K562 (cell line): ENCODE data around the gene ENDOV. TPM values are rescaled to one million over a fixed set of nuclear protein-coding genes. Genes with fewer than 3 reads are reported as not detected.

Experiments used
- ARID2 ChIP-seq: fragments of 450-650 bp; IDR thresholded peaks from 2 replicates; pipeline ENCODE4 v1.6.1; 2017; ENCODE audit warnings: antibody characterized with exemption, mild to moderate bottlenecking
- CREB1 ChIP-seq, 2 experiments: sonication (generic) in 1 of 2; formaldehyde crosslinking in 1 of 2; IDR thresholded peaks; 2 replicates each; pipeline versions ENCODE4 v1.6.1 to v1.8.0; 2012 to 2022; ENCODE audit warnings: inconsistent platforms in 1 of 2, mild to moderate bottlenecking in 1 of 2, missing genetic modification reagents in 1 of 2, moderate library complexity in 1 of 2
- CUX1 ChIP-seq: fragments of 200-800 bp; sonication (Bioruptor generic); IDR thresholded peaks from 2 replicates; pipeline ENCODE4 v1.6.1; 2016; ENCODE audit warnings: missing genetic modification characterization, missing compliant biosample characterization
- DIDO1 ChIP-seq: fragments of 450-650 bp; IDR thresholded peaks from 2 replicates; pipeline ENCODE4 v1.6.1; 2016; ENCODE audit warnings: low read depth, missing biosample characterization, missing genetic modification characterization
- E2F6 ChIP-seq, 2 experiments: IDR thresholded peaks; 2 replicates each; pipeline ENCODE4 v1.6.1; 2011; ENCODE audit warnings: borderline replicate concordance in 1 of 2, control low read depth in 1 of 2, low read depth in 1 of 2, low read length in 1 of 2, mild to moderate bottlenecking in 1 of 2, mixed read lengths in 1 of 2, moderate library complexity in 1 of 2; ENCODE audit not compliant: insufficient read depth in 1 of 2, insufficient read length in 1 of 2, poor library complexity in 1 of 2, severe bottlenecking in 1 of 2; ENCODE audit errors: extremely low read depth in 1 of 2
- ELF2 ChIP-seq: fragments of 250-450 bp; sonication (Bioruptor Pico); IDR thresholded peaks from 2 replicates; pipeline ENCODE4 v1.5.0; 2021; ENCODE audit warnings: mild to moderate bottlenecking
- HMG20B ChIP-seq: fragments of 250-450 bp; sonication (Bioruptor Pico); IDR thresholded peaks from 2 replicates; pipeline ENCODE4 v1.5.0; 2021; ENCODE audit warnings: mild to moderate bottlenecking
- MAFK ChIP-seq: IDR thresholded peaks from 2 replicates; pipeline ENCODE4 v1.6.1; 2011; ENCODE audit warnings: low read length, improper control_type of control experiment
- RAD21 ChIP-seq, 2 experiments: fragments of 250-450 bp in 1 of 2; fragments of 450-650 bp in 1 of 2; sonication (Bioruptor Pico) in 1 of 2; formaldehyde crosslinking in 1 of 2; IDR thresholded peaks in 1 of 2; conservative IDR thresholded peaks in 1 of 2; 2 replicates each; pipeline versions ENCODE4 v1.4.0 to v1.8.0; 2020 to 2022; ENCODE audit warnings: mild to moderate bottlenecking in 2 of 2, moderate library complexity in 1 of 2
- SETDB1 ChIP-seq: IDR thresholded peaks from one replicate; pipeline ENCODE4 v1.6.1; 2012; ENCODE audit warnings: low read length, control low read depth, inconsistent platforms
- polyA plus RNA-seq, 8 experiments: library from polyadenylated mRNA; depleted of rRNA in 4 of 8; stranded (reverse) in 5 of 8; unstranded in 3 of 8; fragments of >200 nt; fragmentation: Nextera tagmentation in 2 of 8; fragmentation: Illumina TruSeq in 1 of 8; extraction: Ambion mirVana in 2 of 8; extraction: Trizol in 1 of 8; gene quantifications; 2 replicates each; pipeline versions ENCODE4 v1.2.1 to v1.2.3, GENCODE V29; 2011 to 2014; ENCODE audit warnings: inconsistent platforms in 1 of 8, missing spikeins in 1 of 8
- total RNA-seq, 7 experiments: library from RNA; depleted of rRNA in 6 of 7; stranded (reverse); fragments of >200 nt in 6 of 7; fragmentation: Illumina TruSeq in 2 of 7; extraction: Trizol in 2 of 7; gene quantifications; 2 replicates each; pipeline versions ENCODE4 v1.2.1 to v1.2.3, GENCODE V29; 2011 to 2021; ENCODE audit warnings: low replicate concordance in 1 of 7
- TF ChIP-seq, protein P1 (sequence below), 2 experiments: fragments of 450-650 bp; IDR thresholded peaks; 2 replicates each; pipeline ENCODE4 v1.6.1; 2016; ENCODE audit warnings: mild to moderate bottlenecking in 2 of 2, borderline replicate concordance in 1 of 2, low read depth in 1 of 2, moderate library complexity in 1 of 2

Gene ENDOV
- total and polyA plus RNA-seq, 9 of the 15 experiments (the other 6 are each of a cell fraction or from before 2014, with no cell fraction given), result 1.2 to 8.2 (median 3.7) TPM

GRCh38 chr17:80414803-80415625 is at the start of gene ENDOV (continued):
- TF ChIP-seq, protein P1, sequence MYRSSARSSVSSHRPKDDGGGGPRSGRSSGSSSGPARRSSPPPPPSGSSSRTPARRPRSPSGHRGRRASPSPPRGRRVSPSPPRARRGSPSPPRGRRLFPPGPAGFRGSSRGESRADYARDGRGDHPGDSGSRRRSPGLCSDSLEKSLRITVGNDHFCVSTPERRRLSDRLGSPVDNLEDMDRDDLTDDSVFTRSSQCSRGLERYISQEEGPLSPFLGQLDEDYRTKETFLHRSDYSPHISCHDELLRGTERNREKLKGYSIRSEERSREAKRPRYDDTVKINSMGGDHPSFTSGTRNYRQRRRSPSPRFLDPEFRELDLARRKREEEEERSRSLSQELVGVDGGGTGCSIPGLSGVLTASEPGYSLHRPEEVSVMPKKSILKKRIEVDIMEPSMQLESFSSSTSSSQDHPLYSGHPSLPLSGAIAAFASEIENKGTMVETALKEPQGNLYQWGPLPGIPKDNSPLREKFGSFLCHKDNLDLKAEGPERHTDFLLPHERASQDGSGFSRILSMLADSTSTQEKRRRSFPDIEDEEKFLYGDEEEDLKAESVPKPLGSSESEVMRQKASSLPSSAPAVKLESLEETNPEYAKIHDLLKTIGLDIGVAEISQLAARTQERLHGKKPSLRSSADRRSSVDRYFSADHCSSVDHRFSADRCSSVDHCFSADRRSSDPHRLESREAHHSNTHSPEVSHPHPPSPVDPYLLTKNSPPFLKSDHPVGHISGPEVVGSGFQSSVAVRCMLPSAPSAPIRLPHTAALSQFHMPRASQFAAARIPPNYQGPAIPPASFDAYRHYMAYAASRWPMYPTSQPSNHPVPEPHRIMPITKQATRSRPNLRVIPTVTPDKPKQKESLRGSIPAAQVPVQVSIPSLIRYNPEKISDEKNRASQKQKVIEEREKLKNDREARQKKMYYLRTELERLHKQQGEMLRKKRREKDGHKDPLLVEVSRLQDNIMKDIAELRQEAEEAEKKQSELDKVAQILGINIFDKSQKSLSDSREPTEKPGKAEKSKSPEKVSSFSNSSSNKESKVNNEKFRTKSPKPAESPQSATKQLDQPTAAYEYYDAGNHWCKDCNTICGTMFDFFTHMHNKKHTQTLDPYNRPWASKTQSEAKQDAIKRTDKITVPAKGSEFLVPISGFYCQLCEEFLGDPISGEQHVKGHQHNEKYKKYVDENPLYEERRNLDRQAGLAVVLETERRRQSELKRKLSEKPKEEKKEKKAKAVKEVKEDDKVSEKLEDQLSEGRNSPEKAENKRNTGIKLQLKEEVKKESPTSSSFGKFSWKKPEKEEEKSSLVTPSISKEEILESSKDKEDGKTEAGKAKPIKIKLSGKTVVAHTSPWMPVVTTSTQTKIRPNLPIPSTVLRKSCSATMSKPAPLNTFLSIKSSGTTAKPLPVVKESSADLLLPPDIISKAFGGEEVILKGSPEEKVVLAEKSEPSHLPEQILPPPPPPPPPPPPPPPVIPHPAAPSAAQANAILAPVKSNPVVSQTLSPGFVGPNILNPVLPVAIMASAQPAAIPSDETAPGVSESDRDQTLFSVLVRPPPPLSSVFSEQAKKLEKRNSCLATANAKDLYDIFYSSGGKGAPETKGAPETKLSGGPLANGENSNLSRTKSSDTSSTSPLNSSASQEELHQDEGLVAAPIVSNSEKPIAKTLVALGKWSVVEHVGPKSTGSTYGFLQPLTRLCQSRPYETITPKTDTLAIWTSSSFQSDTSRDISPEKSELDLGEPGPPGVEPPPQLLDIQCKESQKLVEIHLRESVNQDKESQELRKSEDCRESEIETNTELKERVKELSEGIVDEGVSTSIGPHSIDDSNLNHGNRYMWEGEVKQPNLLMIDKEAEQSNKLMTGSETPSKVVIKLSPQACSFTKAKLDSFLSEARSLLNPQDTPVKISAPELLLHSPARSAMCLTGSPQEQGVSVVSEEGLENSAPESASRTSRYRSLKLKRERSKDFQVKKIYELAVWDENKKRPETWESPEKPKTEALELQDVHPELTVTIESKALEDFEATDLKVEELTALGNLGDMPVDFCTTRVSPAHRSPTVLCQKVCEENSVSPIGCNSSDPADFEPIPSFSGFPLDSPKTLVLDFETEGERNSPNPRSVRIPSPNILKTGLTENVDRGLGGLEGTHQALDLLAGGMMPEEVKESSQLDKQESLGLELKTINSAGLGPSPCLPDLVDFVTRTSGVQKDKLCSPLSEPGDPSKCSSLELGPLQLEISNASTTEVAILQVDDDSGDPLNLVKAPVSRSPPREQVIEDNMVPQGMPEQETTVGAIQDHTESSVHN (IDR thresholded peaks at IDR 0.05; ENCODE audit: borderline replicate concordance in 1 of 2, low read depth in 1 of 2), result no peak
- TF ChIP-seq MAFK (no peak), E2F6 (IDR thresholded peaks at IDR 0.05; ENCODE audit: borderline replicate concordance in 1 of 2, extremely low read depth in 1 of 2, insufficient read depth in 1 of 2, insufficient read length in 1 of 2, low read depth in 1 of 2, low read length in 1 of 2, poor library complexity in 1 of 2, severe bottlenecking in 1 of 2) (peak; percentile 21 to 70), SETDB1 (no peak), DIDO1 (tag) (peak; percentile 95), ELF2 (CRISPR knock-in tag) (peak; percentile 99), HMG20B (no peak), CUX1 (CRISPR knock-in tag) (no peak), RAD21 (CRISPR knock-in tag; conservative IDR thresholded peaks at IDR 0.05 in 1 of 2, IDR thresholded peaks at IDR 0.05 in 1 of 2) (no peak), CREB1 (IDR thresholded peaks at IDR 0.05) (peak; percentile 95), CREB1 (CRISPR knock-in tag; IDR thresholded peaks at IDR 0.05) (peak; percentile 97), ARID2 (no peak)
